ENCODE data around the gene RPP25L.

The RPP25L gene

DNA sequence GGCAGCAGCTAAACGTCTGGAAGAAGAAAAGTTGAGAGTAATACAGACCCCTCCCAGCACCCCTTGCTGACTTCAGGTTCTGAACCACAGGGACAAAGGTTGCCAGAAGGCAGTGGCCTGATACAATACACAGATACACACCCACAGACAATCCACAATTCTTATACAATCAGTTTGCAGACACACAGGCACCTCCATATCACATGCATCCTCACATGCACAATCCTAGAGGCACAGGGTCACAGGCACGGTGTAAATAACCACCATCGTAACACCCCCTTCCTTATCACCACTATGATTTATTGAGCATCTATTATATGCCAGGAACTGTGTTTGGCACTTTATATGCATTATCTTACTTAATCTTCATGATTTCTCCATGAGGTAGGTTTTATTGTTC, 30.6 kb downstream of the RPP25L start:
- TF ChIP-seq, protein P1, sequence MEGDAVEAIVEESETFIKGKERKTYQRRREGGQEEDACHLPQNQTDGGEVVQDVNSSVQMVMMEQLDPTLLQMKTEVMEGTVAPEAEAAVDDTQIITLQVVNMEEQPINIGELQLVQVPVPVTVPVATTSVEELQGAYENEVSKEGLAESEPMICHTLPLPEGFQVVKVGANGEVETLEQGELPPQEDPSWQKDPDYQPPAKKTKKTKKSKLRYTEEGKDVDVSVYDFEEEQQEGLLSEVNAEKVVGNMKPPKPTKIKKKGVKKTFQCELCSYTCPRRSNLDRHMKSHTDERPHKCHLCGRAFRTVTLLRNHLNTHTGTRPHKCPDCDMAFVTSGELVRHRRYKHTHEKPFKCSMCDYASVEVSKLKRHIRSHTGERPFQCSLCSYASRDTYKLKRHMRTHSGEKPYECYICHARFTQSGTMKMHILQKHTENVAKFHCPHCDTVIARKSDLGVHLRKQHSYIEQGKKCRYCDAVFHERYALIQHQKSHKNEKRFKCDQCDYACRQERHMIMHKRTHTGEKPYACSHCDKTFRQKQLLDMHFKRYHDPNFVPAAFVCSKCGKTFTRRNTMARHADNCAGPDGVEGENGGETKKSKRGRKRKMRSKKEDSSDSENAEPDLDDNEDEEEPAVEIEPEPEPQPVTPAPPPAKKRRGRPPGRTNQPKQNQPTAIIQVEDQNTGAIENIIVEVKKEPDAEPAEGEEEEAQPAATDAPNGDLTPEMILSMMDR (IDR thresholded peaks at IDR 0.05), result no peak
- Histone ChIP-seq H3K4me3 (no peak overlapping the region), H3K27ac (no peak overlapping the region)
- no peak for DNase-seq (ENCODE audit: low spot score)

DNA sequence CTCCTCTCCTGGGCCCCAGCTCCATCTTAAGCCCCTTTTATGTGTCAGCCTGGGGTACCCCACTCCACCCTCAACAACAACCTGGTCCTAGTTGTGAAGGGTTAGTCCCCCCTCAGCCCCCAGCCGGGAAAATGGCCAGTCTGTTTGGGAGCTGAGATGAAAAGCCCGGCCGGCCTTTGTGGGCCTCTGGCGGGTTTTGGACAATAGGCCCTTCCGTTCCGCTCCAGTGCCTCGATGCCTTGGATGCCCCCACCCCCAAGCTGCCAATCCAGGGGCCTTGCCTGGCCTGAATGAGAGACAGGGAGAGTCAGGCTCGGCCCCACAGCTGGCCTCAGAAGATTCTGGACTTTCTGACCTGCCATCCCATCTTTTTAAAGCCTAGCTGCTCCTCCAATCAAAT, 31.5 kb downstream of the RPP25L start:
- TF ChIP-seq, protein P1 (IDR thresholded peaks at IDR 0.05), result no peak

DNA sequence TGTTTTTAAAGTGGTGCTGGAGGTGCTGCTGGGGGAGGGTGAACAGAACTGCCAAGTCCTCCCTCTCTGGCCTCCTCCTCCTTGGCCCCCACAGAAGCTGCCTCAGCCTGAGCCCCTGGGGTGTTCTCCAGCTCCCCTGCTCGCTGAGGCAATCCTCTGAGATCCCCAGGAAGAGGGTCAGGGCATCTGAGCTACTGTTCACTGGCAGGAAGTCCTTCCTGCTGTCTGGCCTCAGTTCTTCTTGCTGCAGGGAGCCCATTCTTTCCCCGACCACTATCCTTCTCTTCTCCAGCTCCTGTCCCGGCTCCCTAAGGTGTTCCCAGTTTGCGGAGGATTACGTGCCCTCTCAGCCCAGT, 32.1 kb downstream of the RPP25L start:
- H3K27ac ChIP-seq, result no peak overlapping the region
- H3K4me3 ChIP-seq, result no peak overlapping the region
- no peak for DNase-seq (ENCODE audit: low spot score)
- TF ChIP-seq, protein P1 (IDR thresholded peaks at IDR 0.05), result no peak

More for the DNA sequence above, 31.5 kb downstream of the RPP25L start:
- H3K27ac ChIP-seq, result no peak overlapping the region
- H3K4me3 ChIP-seq, result no peak overlapping the region
- DNase-seq (ENCODE audit: low spot score), result no peak

DNA sequence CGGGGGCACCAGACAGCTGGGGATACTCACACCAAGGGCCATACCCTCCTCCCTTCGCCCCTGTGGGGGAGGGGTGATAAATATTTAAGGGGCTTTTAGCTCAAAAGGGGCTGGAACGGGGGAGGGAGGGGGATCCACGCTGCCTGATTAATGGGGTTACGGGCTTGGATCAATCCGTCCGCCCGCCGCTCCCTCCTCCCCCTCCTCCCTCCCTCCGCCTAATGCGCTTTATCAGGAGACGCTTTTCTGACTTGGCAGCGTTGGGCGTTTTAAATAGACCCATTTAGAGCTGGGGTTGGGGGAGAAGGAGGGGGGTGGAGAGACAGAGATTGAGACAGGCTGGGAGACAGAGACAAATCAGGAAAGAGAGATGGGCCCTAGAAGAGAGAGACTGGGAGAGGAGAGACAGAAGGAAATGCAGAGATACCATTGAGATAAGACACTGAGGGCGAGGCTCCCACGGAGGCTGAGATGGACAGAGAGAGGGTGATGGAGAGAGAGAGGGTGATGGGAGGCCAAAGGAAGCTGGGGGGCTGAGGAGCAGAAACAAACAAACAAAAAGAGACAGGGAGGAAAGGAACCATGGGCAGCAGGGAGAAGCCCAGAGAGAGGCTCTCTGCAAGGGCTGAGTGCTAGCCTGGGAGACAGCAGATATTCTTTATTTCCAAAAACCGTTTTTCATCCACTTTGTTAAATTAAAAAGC, 32.6 kb downstream of the RPP25L start:
- DNase-seq (ENCODE audit: low spot score), result no peak
- peak overlapping the region in 1 of 2 donors; percentile 22 for H3K27ac ChIP-seq
- H3K4me3 ChIP-seq, result no peak overlapping the region
- TF ChIP-seq, protein P1 (IDR thresholded peaks at IDR 0.05), result no peak

GRCh38 chr9:34578241-34579103, 33.4 kb downstream of the RPP25L start:
- no peak for DNase-seq (ENCODE audit: low spot score)
- TF ChIP-seq, protein P1 (IDR thresholded peaks at IDR 0.05), result no peak
- peak overlapping the region in 1 of 2 donors; percentile 42 for H3K27ac ChIP-seq
- peak overlapping the region; percentile 71 for H3K4me3 ChIP-seq

DNA sequence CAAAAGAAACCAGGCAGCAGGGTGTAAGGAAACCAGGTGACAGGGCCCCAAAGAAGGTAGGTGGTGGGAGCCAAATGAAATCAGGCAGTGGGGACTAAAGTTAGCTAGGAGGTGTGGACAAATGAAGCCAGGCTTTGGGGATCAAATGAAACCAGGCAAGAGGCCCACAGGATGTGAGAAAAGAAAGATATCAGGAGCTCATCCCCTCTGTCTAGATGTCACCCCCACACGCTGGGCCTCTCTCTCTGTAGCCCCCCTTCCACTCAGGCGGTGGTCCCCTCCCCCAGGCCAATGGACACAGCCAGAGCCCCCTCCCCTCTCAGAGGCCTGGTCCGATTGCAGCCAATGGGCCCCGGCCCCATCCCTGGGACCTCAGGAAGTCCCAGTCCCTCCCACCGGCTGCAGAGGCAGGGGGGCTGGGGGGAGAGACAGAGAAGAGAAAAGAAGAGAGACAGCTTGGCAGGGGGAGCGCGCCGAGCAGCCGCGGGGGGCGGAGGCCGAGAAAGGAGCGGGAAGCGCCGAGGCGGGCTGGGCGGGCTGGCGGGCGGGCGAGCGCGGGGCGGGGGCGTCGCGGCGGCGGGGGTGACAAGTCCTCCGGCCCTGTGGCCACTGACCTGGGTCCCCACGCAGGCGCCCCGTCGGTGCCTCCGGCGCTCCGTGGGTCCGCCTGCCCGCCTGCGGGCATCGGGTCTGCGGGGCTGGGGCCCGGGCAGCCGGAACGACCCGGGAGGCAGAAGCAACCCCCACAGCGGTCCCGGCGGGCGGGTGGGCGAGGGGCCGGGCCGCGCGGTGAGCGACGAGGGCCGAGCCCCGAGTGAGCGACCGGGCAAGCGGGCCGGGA, 34.3 kb downstream of the RPP25L start:
- TF ChIP-seq, protein P1 (IDR thresholded peaks at IDR 0.05), result no peak
- Histone ChIP-seq H3K4me3 (peak overlapping the region; percentile 71), H3K27ac (peak overlapping the region in 1 of 2 donors; percentile 42)
- no peak for DNase-seq (ENCODE audit: low spot score)

Measured in coronary artery (tissue), 2 donors.